HCT116 (cell line): Measurements from ENCODE around the gene SEC16B. TPM values are rescaled to one million over a fixed set of nuclear protein-coding genes. Genes with fewer than 3 reads are reported as not detected.
A peak's percentile ranks its signal among the peaks of the same experiment; 100 is the strongest.

Source experiments
- ATAC-seq: fragments of 200-7000 bp; cut with Tn5 transposase; 2 replicates; pipeline ENCODE4 v1.9.1; 2020; ENCODE audit warnings: mild to moderate bottlenecking, moderate library complexity
- BruUV-seq: library from RNA; stranded (reverse); fragments of 400-500 nt; replicated peaks from 2 replicates; lab custom pipeline; 2021; lab: Mats Ljungman, UMichigan
- CTCF ChIA-PET: fragments of 300-600 bp; sonication (Branson Sonifier 250); formaldehyde crosslinking; loops from one replicate; lab custom pipeline; 2021; ENCODE audit warnings: antibody characterized with exemption; lab: Charles Lee
- POLR2A ChIA-PET: fragments of 300-600, 350-600 bp; sonication (Branson Sonifier 250); formaldehyde crosslinking; loops from one replicate; lab custom pipeline; 2021; ENCODE audit warnings: antibody characterized with exemption; lab: Charles Lee
- RAD21 ChIA-PET, 2 experiments: fragments of 300-600 bp; sonication (Branson Sonifier 250); formaldehyde crosslinking; loops; one replicate each; lab custom pipeline; 2023; ENCODE audit warnings: low total read pairs in 2 of 2; ENCODE audit not compliant: uncharacterized antibody in 2 of 2, unreplicated experiment in 2 of 2, low non-redundant PET in 1 of 2; lab: Charles Lee
- DNase-seq: peaks from one replicate; pipeline ENCODE4 v3.0.0-alpha.2; 2010; ENCODE audit warnings: low read depth, low spot score
- H2AFZ ChIP-seq: fragments of 200-600 bp; shearing (Covaris generic), sonication (generic); 2 replicates; pipeline ENCODE4 v1.6.1; 2017; ENCODE audit warnings: low read depth, mixed run types, mixed read lengths, antibody characterized with exemption, low read length; ENCODE audit not compliant: poor library complexity, severe bottlenecking
- H3K27ac ChIP-seq: 2 replicates; pipeline ENCODE4 v1.5.1; 2012; ENCODE audit warnings: low read depth, low read length
- H3K27me3 ChIP-seq: fragments of 200-600 bp; sonication (generic); 2 replicates; pipeline ENCODE4 v1.6.1; 2016; ENCODE audit warnings: mixed run types, low read length, mixed read lengths; ENCODE audit not compliant: insufficient read depth
- H3K36me3 ChIP-seq, 2 experiments: fragments of 200-500 bp in 1 of 2; fragments of 200-600 bp in 1 of 2; sonication (Bioruptor generic) in 1 of 2; sonication (generic) in 1 of 2; 2 replicates each; pipeline versions ENCODE4 v1.5.1 to v1.6.1; 2014 to 2016; ENCODE audit warnings: low read length in 2 of 2, inconsistent platforms in 1 of 2, mixed read lengths in 1 of 2, mixed run types in 1 of 2; ENCODE audit not compliant: insufficient read depth in 2 of 2, control insufficient read depth in 1 of 2
- H3K4me1 ChIP-seq, 2 experiments: fragments of 200-600 bp in 1 of 2; sonication (generic) in 1 of 2; 2 replicates each; pipeline versions ENCODE4 v1.5.1 to v1.6.1; 2012 to 2017; ENCODE audit warnings: low read length in 2 of 2, inconsistent platforms in 1 of 2, mild to moderate bottlenecking in 1 of 2, mixed read lengths in 1 of 2, mixed run types in 1 of 2, moderate library complexity in 1 of 2; ENCODE audit not compliant: insufficient read depth in 2 of 2, control insufficient read depth in 1 of 2
- H3K4me2 ChIP-seq: fragments of 200-600 bp; sonication (generic); 2 replicates; pipeline ENCODE4 v1.6.1; 2017; ENCODE audit warnings: mixed run types, low read length, mixed read lengths
- H3K4me3 ChIP-seq, 2 experiments: fragments of 200-600 bp in 1 of 2; sonication (generic) in 1 of 2; replicated peaks in 1 of 2; 2 replicates each; pipeline ENCODE4 v1.5.1; 2011 to 2016; ENCODE audit warnings: low read length in 2 of 2, control low read depth in 1 of 2, low read depth in 1 of 2, mild to moderate bottlenecking in 1 of 2, mixed read lengths in 1 of 2, mixed run types in 1 of 2
- H3K79me2 ChIP-seq: fragments of 200-600 bp; sonication (generic); 2 replicates; pipeline ENCODE4 v1.6.1; 2017; ENCODE audit warnings: mild to moderate bottlenecking, mixed run types, low read length, moderate library complexity, mixed read lengths; ENCODE audit not compliant: insufficient read depth
- H3K9ac ChIP-seq: fragments of 200-600 bp; sonication (generic); 2 replicates; pipeline ENCODE4 v1.6.1; 2016; ENCODE audit warnings: low read length, mixed read lengths
- H3K9me2 ChIP-seq: fragments of 200-600 bp; sonication (generic), shearing (Covaris generic); 2 replicates; pipeline ENCODE4 v1.6.1; 2017; ENCODE audit warnings: mixed run types, mild to moderate bottlenecking, moderate library complexity; ENCODE audit not compliant: insufficient read depth
- H3K9me3 ChIP-seq, 2 experiments: fragments of 200-500 bp in 1 of 2; fragments of 200-600 bp in 1 of 2; sonication (Bioruptor generic) in 1 of 2; sonication (generic) in 1 of 2; 2 replicates each; pipeline ENCODE4 v1.6.1; 2014 to 2017; ENCODE audit warnings: low read length in 2 of 2, mixed read lengths in 2 of 2, inconsistent platforms in 1 of 2, low read depth in 1 of 2, mild to moderate bottlenecking in 1 of 2, mixed run types in 1 of 2, moderate library complexity in 1 of 2; ENCODE audit not compliant: control insufficient read depth in 1 of 2, insufficient read depth in 1 of 2
- H4K20me1 ChIP-seq: fragments of 200-600 bp; sonication (generic), shearing (Covaris generic); 2 replicates; pipeline ENCODE4 v1.6.1; 2017; ENCODE audit warnings: mixed run types, mild to moderate bottlenecking, moderate library complexity; ENCODE audit not compliant: insufficient read depth
- CBX3 ChIP-seq: IDR thresholded peaks from 2 replicates; pipeline ENCODE4 v1.6.1; 2012; ENCODE audit warnings: low read depth
- CEBPB ChIP-seq: IDR thresholded peaks from 2 replicates; pipeline ENCODE4 v1.6.1; 2012; ENCODE audit warnings: low read depth
- FOSL1 ChIP-seq: IDR thresholded peaks from 2 replicates; pipeline ENCODE4 v1.6.1; 2012; ENCODE audit warnings: low read depth
- JUND ChIP-seq: IDR thresholded peaks from 2 replicates; pipeline ENCODE4 v1.6.1; 2012
- RAD21 ChIP-seq: IDR thresholded peaks from 2 replicates; pipeline ENCODE4 v1.6.1; 2012; ENCODE audit warnings: low read depth, mild to moderate bottlenecking
- SP1 ChIP-seq: IDR thresholded peaks from 2 replicates; pipeline ENCODE4 v1.6.1; 2012; ENCODE audit warnings: low read depth
- SRF ChIP-seq: IDR thresholded peaks from 2 replicates; pipeline ENCODE4 v1.6.1; 2012; ENCODE audit warnings: low read depth
- ZBTB33 ChIP-seq: IDR thresholded peaks from 2 replicates; pipeline ENCODE4 v1.6.1; 2011; ENCODE audit warnings: mild to moderate bottlenecking, low read length, moderate library complexity; ENCODE audit not compliant: insufficient replicate concordance; ENCODE audit errors: extremely low read depth
- ZNF274 ChIP-seq: fragments of 200-500 bp; sonication (Bioruptor generic); IDR thresholded peaks from 2 replicates; pipeline ENCODE4 v1.6.1; 2014; ENCODE audit warnings: mild to moderate bottlenecking, low read depth, low read length, inconsistent platforms
- intact Hi-C: fragments of 100-400 bp; cut with micrococcal nuclease; formaldehyde crosslinking; loops from 2 replicates; pipeline ENCODE4 v1.10.0; 2022
- total RNA-seq: library from RNA; stranded (reverse); gene quantifications from one replicate; pipeline ENCODE4 v1.2.1, GENCODE V29; 2021; ENCODE audit not compliant: unreplicated experiment
- TF ChIP-seq, protein P1 (sequence below): IDR thresholded peaks from 2 replicates; pipeline ENCODE4 v1.6.1; 2012
- TF ChIP-seq, protein P2 (sequence below), 3 experiments: fragments of 200-600 bp in 1 of 3; sonication (generic) in 1 of 3; IDR thresholded peaks in 2 of 3; conservative IDR thresholded peaks in 1 of 3; 2 replicates each; pipeline ENCODE4 v1.5.1; 2012 to 2017; ENCODE audit warnings: low read depth in 2 of 3, low read length in 2 of 3, antibody characterized with exemption in 1 of 3, borderline replicate concordance in 1 of 3, control low read depth in 1 of 3, mild to moderate bottlenecking in 1 of 3, mixed read lengths in 1 of 3, mixed run types in 1 of 3, moderate library complexity in 1 of 3; ENCODE audit not compliant: insufficient read depth in 1 of 3

The SEC16B gene
- total RNA-seq, 1 experiment from 2014 or later = 1.2 TPM

DNA sequence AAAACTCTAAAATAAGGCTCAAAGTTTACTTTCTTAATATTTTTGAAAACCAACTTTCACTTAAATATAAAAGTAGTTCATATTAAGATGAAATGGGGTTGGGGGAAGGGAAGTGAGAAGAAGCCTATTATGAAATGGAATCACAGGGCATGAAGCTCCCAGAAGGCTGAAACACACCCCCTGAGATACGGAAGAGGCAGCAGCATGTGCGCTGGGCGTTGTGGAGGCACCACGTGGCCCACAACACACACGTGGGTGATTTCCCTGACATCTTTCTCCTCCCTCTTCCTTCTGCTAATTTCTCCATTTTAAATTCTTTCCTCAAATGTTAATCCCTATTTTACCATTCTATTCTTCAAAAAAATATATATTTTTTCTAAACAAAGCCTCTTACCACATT lies 35.6 kb upstream of the SEC16B start:
- intact Hi-C loops = no loop called here
- RAD21 ChIA-PET = no interaction called here
- H3K9ac ChIP-seq = no peak overlapping the region
- DNase-seq (no peak), ATAC-seq (no peak)
- H3K27me3 ChIP-seq = 0 out of 2 replicates have a peak, but pooled peaks cover 4% of the 10 kb centered on the region
- H3K4me2 ChIP-seq = peak overlapping the region; percentile 22; the same call in 1 of the 2 replicates
- TF ChIP-seq ZBTB33 (no peak), SP1 (no peak), JUND (no peak), ZNF274 (no peak), RAD21 (no peak), CEBPB (no peak), FOSL1 (no peak)
- TF ChIP-seq, protein P1, sequence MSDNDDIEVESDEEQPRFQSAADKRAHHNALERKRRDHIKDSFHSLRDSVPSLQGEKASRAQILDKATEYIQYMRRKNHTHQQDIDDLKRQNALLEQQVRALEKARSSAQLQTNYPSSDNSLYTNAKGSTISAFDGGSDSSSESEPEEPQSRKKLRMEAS = no peak
- H2AFZ ChIP-seq = no peak overlapping the region
- no peak overlapping the region for H3K27ac ChIP-seq
- POLR2A ChIA-PET = no interaction called here
- H4K20me1 ChIP-seq = no peaks in the 10 kb centered on the region
- H3K79me2 ChIP-seq = no peaks in the 10 kb centered on the region
- no TSS peak for BruUV-seq
- CTCF ChIA-PET = no interaction called here
- H3K36me3 ChIP-seq = no peaks in the 10 kb centered on the region
- H3K9me2 ChIP-seq = no peaks in the 10 kb centered on the region
- peaks cover 0 to 9% of the 10 kb centered on the region in 2 experiments; a peak in 2 of 4 replicates for H3K4me1 ChIP-seq
- no peaks in the 10 kb centered on the region for H3K9me3 ChIP-seq
- no peak overlapping the region for H3K4me3 ChIP-seq

GRCh38 chr1:178004926-178005391 lies 35.1 kb upstream of the SEC16B start:
- Histone ChIP-seq H3K79me2 (no peaks in the 10 kb centered on the region), H3K4me3 (no peak overlapping the region), H3K4me1 (peaks cover 0 to 9% of the 10 kb centered on the region in 2 experiments; a peak in 2 of 4 replicates), H2AFZ (no peak overlapping the region), H3K4me2 (peak overlapping the region; percentile 22; the same call in 1 of the 2 replicates), H3K9ac (no peak overlapping the region), H3K27me3 (0 out of 2 replicates have a peak, but pooled peaks cover 4% of the 10 kb centered on the region), H3K27ac (no peak overlapping the region), H3K36me3 (no peaks in the 10 kb centered on the region), H4K20me1 (no peaks in the 10 kb centered on the region), H3K9me3 (no peaks in the 10 kb centered on the region), H3K9me2 (no peaks in the 10 kb centered on the region)
- no TSS peak for BruUV-seq
- DNase-seq (peak; percentile 8), ATAC-seq (no peak)
- CTCF ChIA-PET = no interaction called here
- POLR2A ChIA-PET = no interaction called here
- RAD21 ChIA-PET = no interaction called here
- intact Hi-C loops = no loop called here
- 0 out of 2 replicates have a peak, but pooled peaks have one; percentile 27 for TF ChIP-seq SRF
- TF ChIP-seq, protein P1 = no peak
- no peak for TF ChIP-seq ZNF274
- TF ChIP-seq, protein P2, sequence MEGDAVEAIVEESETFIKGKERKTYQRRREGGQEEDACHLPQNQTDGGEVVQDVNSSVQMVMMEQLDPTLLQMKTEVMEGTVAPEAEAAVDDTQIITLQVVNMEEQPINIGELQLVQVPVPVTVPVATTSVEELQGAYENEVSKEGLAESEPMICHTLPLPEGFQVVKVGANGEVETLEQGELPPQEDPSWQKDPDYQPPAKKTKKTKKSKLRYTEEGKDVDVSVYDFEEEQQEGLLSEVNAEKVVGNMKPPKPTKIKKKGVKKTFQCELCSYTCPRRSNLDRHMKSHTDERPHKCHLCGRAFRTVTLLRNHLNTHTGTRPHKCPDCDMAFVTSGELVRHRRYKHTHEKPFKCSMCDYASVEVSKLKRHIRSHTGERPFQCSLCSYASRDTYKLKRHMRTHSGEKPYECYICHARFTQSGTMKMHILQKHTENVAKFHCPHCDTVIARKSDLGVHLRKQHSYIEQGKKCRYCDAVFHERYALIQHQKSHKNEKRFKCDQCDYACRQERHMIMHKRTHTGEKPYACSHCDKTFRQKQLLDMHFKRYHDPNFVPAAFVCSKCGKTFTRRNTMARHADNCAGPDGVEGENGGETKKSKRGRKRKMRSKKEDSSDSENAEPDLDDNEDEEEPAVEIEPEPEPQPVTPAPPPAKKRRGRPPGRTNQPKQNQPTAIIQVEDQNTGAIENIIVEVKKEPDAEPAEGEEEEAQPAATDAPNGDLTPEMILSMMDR (IDR thresholded peaks at IDR 0.05 in 2 of 3, conservative IDR thresholded peaks at IDR 0.05 in 1 of 3; ENCODE audit: borderline replicate concordance in 1 of 3, insufficient read depth in 1 of 3, low read depth in 2 of 3, low read length in 2 of 3) = no peak
- peak; percentile 77 for TF ChIP-seq FOSL1
- TF ChIP-seq JUND = peak; percentile 51
- no peak for TF ChIP-seq ZBTB33
- peak; percentile 45; the same call in 1 of the 2 replicates for TF ChIP-seq CBX3
- 0 out of 2 replicates have a peak, but pooled peaks have one; percentile 29 for TF ChIP-seq CEBPB
